ENCODE results near the gene CNIH3.

- TF ChIP-seq EZH2 (IDR thresholded peaks at IDR 0.05) (no peak), POLR2AphosphoS5 (IDR thresholded peaks at IDR 0.05; ENCODE audit: borderline replicate concordance, low read depth, low read length) (no peak), FOXP2 (optimal IDR thresholded peaks at IDR 0.05; ENCODE audit: control extremely low read depth, extremely low read length, insufficient read depth) (no peak)
These were observed 104.9 kb downstream of the CNIH3 start for GRCh38 chr1:224721000-224721399.

All from SK-N-MC (cell line).